ENCODE results near the gene MYO16.

GRCh38 chr13:109087916-109088623, 458.7 kb downstream of the MYO16 start:
- TF ChIP-seq CTCF (IDR thresholded peaks at IDR 0.05; ENCODE audit: insufficient read depth, low read length, poor library complexity, severe bottlenecking) (no peak), EZH2phosphoT487 (conservative IDR thresholded peaks at IDR 0.05; ENCODE audit: low read length) (no peak)
